Measurements from ENCODE around the gene ATP5PB. TPM values are rescaled to one million over a fixed set of nuclear protein-coding genes. Genes with fewer than 3 reads are reported as not detected.

The ATP5PB gene
- total RNA-seq, 2 experiments from 2014 or later = 47.3 to 51.5 TPM

GRCh38 chr1:111504097-111504496, 54.8 kb downstream of the ATP5PB start:
- Mint-ChIP-seq H3K36me3 (ENCODE audit: low read depth) (no peaks in the 10 kb centered on the region), H3K4me3 (no peak overlapping the region), H3K9me3 (no peaks in the 10 kb centered on the region), H3K27ac (peak overlapping the region; percentile 77), H3K27me3 (no peaks in the 10 kb centered on the region), H3K4me1 (ENCODE audit: low read depth) (peaks cover 68% of the 10 kb centered on the region)
- Histone ChIP-seq H3K36me3 (ENCODE audit: insufficient read depth, low read length) (no peaks in the 10 kb centered on the region), H3K27me3 (ENCODE audit: control insufficient read depth in 1 of 2, insufficient read depth in 2 of 2, low read length in 2 of 2) (no peaks in the 10 kb centered on the region), H3K27ac (ENCODE audit: low read depth in 1 of 2, low read length in 2 of 2) (no peak overlapping the region), H3K9me3 (ENCODE audit: control insufficient read depth in 1 of 2, insufficient read depth in 1 of 2, low read length in 2 of 2) (no peaks in the 10 kb centered on the region), H3K4me1 (ENCODE audit: insufficient read depth, low read length) (peaks cover 71% of the 10 kb centered on the region), H3K4me3 (ENCODE audit: low read length) (no peak overlapping the region)
- intact Hi-C loops (cut with DNase I, micrococcal nuclease) = no loop called here
- TF ChIP-seq CTCF (IDR thresholded peaks at IDR 0.05) = no peak
- ChIA-PET CTCF (no interaction called here), POLR2A (interaction anchor here (0.5 to 1.2 kb wide), 4 partner anchors 22 to 89 kb away, joined by 3 to 8 read pairs (median 4); no protein-coding TSS in a partner anchor)
- ATAC-seq (ENCODE audit: poor library complexity) = no peak
- DNase-seq = no peak

- peaks cover 82% of the 10 kb centered on the region for H3K4me1 ChIP-seq (ENCODE audit: insufficient read depth, low read length)
- no peaks in the 10 kb centered on the region for H3K36me3 ChIP-seq (ENCODE audit: insufficient read depth, low read length)
- DNase-seq (peak in 4 of 14 experiments; percentile 8 to 65 (median 54)), ATAC-seq (ENCODE audit: poor library complexity) (no peak)
- ChIA-PET POLR2A (interaction anchor here (0.6 kb wide), 1 partner anchor 29 kb away, joined by 3 read pairs; no protein-coding TSS in a partner anchor), CTCF (interaction anchor here (1.1 kb wide), 1 partner anchor 157 kb away, joined by 3 read pairs; no protein-coding TSS in a partner anchor)
- no peaks in the 10 kb centered on the region for H3K27me3 Mint-ChIP-seq
- no peak for TF ChIP-seq CTCF (IDR thresholded peaks at IDR 0.05)
- intact Hi-C loops (cut with DNase I, micrococcal nuclease) = loop anchor here (5.0 kb wide), 4 partner anchors 33 to 242 kb away; partner anchors contain the start of gene C1orf162 (in 2 of the 2)
- H3K9me3 ChIP-seq (ENCODE audit: control insufficient read depth in 1 of 2, insufficient read depth in 1 of 2, low read length in 2 of 2) = no peaks in the 10 kb centered on the region
- no peak overlapping the region for H3K4me3 ChIP-seq (ENCODE audit: low read length)
- no peaks in the 10 kb centered on the region for H3K27me3 ChIP-seq (ENCODE audit: control insufficient read depth in 1 of 2, insufficient read depth in 2 of 2, low read length in 2 of 2)
- H3K27ac ChIP-seq (ENCODE audit: low read depth in 1 of 2, low read length in 2 of 2) = peak overlapping the region; percentile 22 to 47
- H3K27ac Mint-ChIP-seq = peak overlapping the region; percentile 77
- no peaks in the 10 kb centered on the region for H3K36me3 Mint-ChIP-seq (ENCODE audit: low read depth)
- peaks cover 68% of the 10 kb centered on the region for H3K4me1 Mint-ChIP-seq (ENCODE audit: low read depth)
- no peaks in the 10 kb centered on the region for H3K9me3 Mint-ChIP-seq
- peak overlapping the region; percentile 13 for H3K4me3 Mint-ChIP-seq
Observed at GRCh38 chr1:111505641-111506119, 56.4 kb downstream of the ATP5PB start.

GRCh38 chr1:111506561-111506960, 57.3 kb downstream of the ATP5PB start:
- Histone ChIP-seq H3K27ac (ENCODE audit: low read depth in 1 of 2, low read length in 2 of 2) (peak overlapping the region in 1 of 2 donors; percentile 47), H3K4me3 (ENCODE audit: low read length) (no peak overlapping the region), H3K4me1 (ENCODE audit: insufficient read depth, low read length) (peaks cover 87% of the 10 kb centered on the region), H3K9me3 (ENCODE audit: control insufficient read depth in 1 of 2, insufficient read depth in 1 of 2, low read length in 2 of 2) (no peaks in the 10 kb centered on the region), H3K36me3 (ENCODE audit: insufficient read depth, low read length) (no peaks in the 10 kb centered on the region), H3K27me3 (ENCODE audit: control insufficient read depth in 1 of 2, insufficient read depth in 2 of 2, low read length in 2 of 2) (no peaks in the 10 kb centered on the region)
- CTCF ChIA-PET = interaction anchor here (1.0 to 3.2 kb wide), 6 partner anchors 25 to 208 kb away, joined by 3 to 27 read pairs (median 13); partner anchors contain the start of gene RAP1A
- peaks cover 59% of the 10 kb centered on the region for H3K4me1 Mint-ChIP-seq (ENCODE audit: low read depth)
- DNase-seq (no peak), ATAC-seq (ENCODE audit: poor library complexity) (no peak)
- TF ChIP-seq CTCF (IDR thresholded peaks at IDR 0.05) = no peak
- intact Hi-C loops (cut with DNase I, micrococcal nuclease) = loop anchor here (5.0 kb wide), 4 partner anchors 34 to 241 kb away; partner anchors contain the start of gene C1orf162 (in 2 of the 2)
- H3K9me3 Mint-ChIP-seq = no peaks in the 10 kb centered on the region
- no peaks in the 10 kb centered on the region for H3K36me3 Mint-ChIP-seq (ENCODE audit: low read depth)
- POLR2A ChIA-PET = interaction anchor here (0.9 to 2.9 kb wide), 6 partner anchors 10 to 263 kb away, joined by 4 to 81 read pairs (median 18); partner anchors contain the start of genes C1orf162 and RAP1A
- no peaks in the 10 kb centered on the region for H3K27me3 Mint-ChIP-seq
- H3K27ac Mint-ChIP-seq = peak overlapping the region; percentile 77
- peak overlapping the region; percentile 13 for H3K4me3 Mint-ChIP-seq

All from CD4-positive, alpha-beta T cell (primary cell).